H9 (cell line): ENCODE measurements around the gene DPP8. TPM values are rescaled to one million over a fixed set of nuclear protein-coding genes. Genes with fewer than 3 reads are reported as not detected.

Experiments used
- DNase-seq: peaks from one replicate; pipeline ENCODE4 v3.0.0-alpha.2; 2017
- H2AFZ ChIP-seq: one replicate; pipeline ENCODE4 v1.6.1; 2013; ENCODE audit warnings: mild to moderate bottlenecking, low read length, control low read depth, moderate library complexity
- H2AK5ac ChIP-seq: 2 replicates; pipeline ENCODE4 v1.6.1; 2013; ENCODE audit warnings: low read length, control low read depth, mixed read lengths; ENCODE audit not compliant: insufficient read length
- H2BK120ac ChIP-seq: one replicate; pipeline ENCODE4 v1.6.1; 2013; ENCODE audit warnings: low read depth, mild to moderate bottlenecking, low read length, control low read depth, inconsistent platforms; ENCODE audit not compliant: poor library complexity, severe bottlenecking
- H2BK12ac ChIP-seq: 2 replicates; pipeline ENCODE4 v1.6.1; 2013; ENCODE audit warnings: low read length, control low read depth, mixed read lengths, low read depth; ENCODE audit not compliant: insufficient read length
- H2BK15ac ChIP-seq: 2 replicates; pipeline ENCODE4 v1.6.1; 2013; ENCODE audit warnings: low read depth, low read length, control low read depth
- H2BK20ac ChIP-seq: one replicate; pipeline ENCODE4 v1.6.1; 2013; ENCODE audit warnings: low read depth, mild to moderate bottlenecking, low read length, control low read depth, inconsistent platforms; ENCODE audit not compliant: poor library complexity, severe bottlenecking
- H2BK5ac ChIP-seq: 2 replicates; pipeline ENCODE4 v1.6.1; 2013; ENCODE audit warnings: low read length, control low read depth, mixed read lengths; ENCODE audit not compliant: insufficient read length
- H3K14ac ChIP-seq: 2 replicates; pipeline ENCODE4 v1.6.1; 2013; ENCODE audit warnings: low read length, control low read depth; ENCODE audit not compliant: insufficient read depth
- H3K18ac ChIP-seq: 2 replicates; pipeline ENCODE4 v1.6.1; 2013; ENCODE audit warnings: low read depth, mild to moderate bottlenecking, mixed read lengths, low read length, control low read depth; ENCODE audit not compliant: insufficient read length
- H3K23ac ChIP-seq: 2 replicates; pipeline ENCODE4 v1.6.1; 2013; ENCODE audit warnings: low read length, control low read depth, mixed read lengths, low read depth; ENCODE audit not compliant: insufficient read length
- H3K23me2 ChIP-seq: 2 replicates; pipeline ENCODE4 v1.6.1; 2013; ENCODE audit warnings: low read depth, mild to moderate bottlenecking, mixed read lengths, low read length, control low read depth; ENCODE audit not compliant: insufficient read length, poor library complexity, severe bottlenecking
- H3K27ac ChIP-seq: 2 replicates; pipeline ENCODE4 v1.5.1; 2013; ENCODE audit warnings: low read length, control low read depth, mixed read lengths, low read depth; ENCODE audit not compliant: insufficient read length
- H3K27me3 ChIP-seq: 2 replicates; pipeline ENCODE4 v1.6.1; 2013; ENCODE audit warnings: low read length, control low read depth, inconsistent platforms; ENCODE audit not compliant: insufficient read depth
- H3K4ac ChIP-seq: 2 replicates; pipeline ENCODE4 v1.6.1; 2013; ENCODE audit warnings: low read depth, mild to moderate bottlenecking, control low read depth, inconsistent platforms, low read length, moderate library complexity
- H3K4me1 ChIP-seq: 2 replicates; pipeline ENCODE4 v1.6.1; 2013; ENCODE audit warnings: low read length, control low read depth, inconsistent platforms; ENCODE audit not compliant: insufficient read depth
- H3K4me2 ChIP-seq: 2 replicates; pipeline ENCODE4 v1.6.1; 2013; ENCODE audit warnings: low read length, control low read depth, mixed read lengths; ENCODE audit not compliant: insufficient read length, insufficient read depth
- H3K56ac ChIP-seq: 2 replicates; pipeline ENCODE4 v1.6.1; 2013; ENCODE audit warnings: low read depth, mild to moderate bottlenecking, mixed read lengths, low read length, control low read depth; ENCODE audit not compliant: insufficient read length
- H3K79me1 ChIP-seq: 2 replicates; pipeline ENCODE4 v1.6.1; 2013; ENCODE audit warnings: low read depth, mild to moderate bottlenecking, moderate library complexity, low read length, control low read depth, inconsistent platforms; ENCODE audit not compliant: insufficient read depth, poor library complexity, severe bottlenecking
- H3K79me2 ChIP-seq: 2 replicates; pipeline ENCODE4 v1.6.1; 2013; ENCODE audit warnings: low read length, control low read depth, inconsistent platforms; ENCODE audit not compliant: insufficient read depth
- H3K9ac ChIP-seq: 2 replicates; pipeline ENCODE4 v1.6.1; 2013; ENCODE audit warnings: low read length, control low read depth, mixed read lengths; ENCODE audit not compliant: insufficient read length; ENCODE audit errors: extremely low read depth
- H3K9me3 ChIP-seq: one replicate; pipeline ENCODE4 v1.6.1; 2013; ENCODE audit warnings: low read depth, low read length, inconsistent platforms; ENCODE audit not compliant: control insufficient read depth
- H3T11ph ChIP-seq: one replicate; pipeline ENCODE4 v1.6.1; 2013; ENCODE audit warnings: mild to moderate bottlenecking, low read length, control low read depth, inconsistent platforms
- H4K20me1 ChIP-seq: one replicate; pipeline ENCODE4 v1.6.1; 2013; ENCODE audit not compliant: control insufficient read depth, insufficient read length, insufficient read depth
- H4K5ac ChIP-seq: 2 replicates; pipeline ENCODE4 v1.6.1; 2013; ENCODE audit warnings: low read depth, mild to moderate bottlenecking, mixed read lengths, low read length, control low read depth; ENCODE audit not compliant: insufficient read length
- H4K8ac ChIP-seq: replicated peaks from 2 replicates; pipeline ENCODE4 v1.6.1; 2013; ENCODE audit warnings: low read length, control low read depth, mixed read lengths, low read depth; ENCODE audit not compliant: insufficient read length
- H4K91ac ChIP-seq: 2 replicates; pipeline ENCODE4 v1.6.1; 2013; ENCODE audit warnings: low read depth, mild to moderate bottlenecking, moderate library complexity, mixed read lengths, low read length, control low read depth; ENCODE audit not compliant: insufficient read length
- H3K27ac Mint-ChIP-seq, 3 experiments: 2 replicates in 2 of 3; 3 replicates in 1 of 3; pipeline ENCODE4 v1.8.0; 2020 to 2021; ENCODE audit warnings: mixed read lengths in 3 of 3, mild to moderate bottlenecking in 1 of 3, moderate library complexity in 1 of 3
- H3K27me3 Mint-ChIP-seq: 2 replicates; pipeline ENCODE4 v1.8.0; 2021; ENCODE audit warnings: low read depth, mild to moderate bottlenecking, moderate library complexity, mixed read lengths
- H3K36me3 Mint-ChIP-seq, 3 experiments: 2 replicates in 2 of 3; 3 replicates in 1 of 3; pipeline ENCODE4 v1.8.0; 2020 to 2021; ENCODE audit warnings: low read depth in 3 of 3, mixed read lengths in 3 of 3; ENCODE audit not compliant: insufficient read depth in 1 of 3
- H3K4me1 Mint-ChIP-seq, 2 experiments: 2 replicates each; pipeline ENCODE4 v1.8.0; 2020; ENCODE audit warnings: mixed read lengths in 2 of 2
- H3K4me3 Mint-ChIP-seq, 2 experiments: 2 replicates in 1 of 2; 3 replicates in 1 of 2; pipeline ENCODE4 v1.8.0; 2020 to 2021; ENCODE audit warnings: mild to moderate bottlenecking in 2 of 2, mixed read lengths in 2 of 2, moderate library complexity in 1 of 2
- H3K9me3 Mint-ChIP-seq, 2 experiments: 2 replicates in 1 of 2; 3 replicates in 1 of 2; pipeline ENCODE4 v1.8.0; 2020; ENCODE audit warnings: mild to moderate bottlenecking in 2 of 2, mixed read lengths in 2 of 2, moderate library complexity in 1 of 2
- CTCF ChIP-seq: fragments of 200-600 bp; sonication (generic); conservative IDR thresholded peaks from 3 replicates; pipeline ENCODE4 v1.8.0; 2021; ENCODE audit warnings: antibody characterized with exemption, mild to moderate bottlenecking
- WGBS: extraction: QIAGEN DNeasy Blood & Tissue Kit; methylation state at CpG from one replicate; pipeline ENCODE4 v1.1.7; 2013; ENCODE audit warnings: missing lambda C conversion rate, low lambda C conversion rate, mixed read lengths; ENCODE audit not compliant: insufficient read length; ENCODE audit errors: extremely low coverage; 5-methylcytosine and 5-hydroxymethylcytosine counted together
- total RNA-seq: library from RNA; stranded (reverse); gene quantifications from 2 replicates; pipeline ENCODE4 v1.2.1, GENCODE V29; 2021

Gene DPP8
- total RNA-seq, 1 experiment from 2014 or later: 26.6 TPM

GRCh38 chr15:65396283-65396964 is 121.1 kb downstream of the DPP8 start:
- Histone ChIP-seq H3K9me3 (no peaks in the 10 kb centered on the region), H3K27me3 (peaks cover 18% of the 10 kb centered on the region; the same call in 1 of the 2 replicates), H2AK5ac (no peak overlapping the region), H4K20me1 (no peaks in the 10 kb centered on the region), H3K4ac (no peak overlapping the region), H2BK20ac (no peak overlapping the region), H4K91ac (no peak overlapping the region), H3K27ac (no peak overlapping the region), H4K5ac (no peak overlapping the region), H3K4me1 (peaks cover 3% of the 10 kb centered on the region; the same call in 1 of the 2 replicates), H3K14ac (peak overlapping the region; percentile 33; the same call in 1 of the 2 replicates), H3K18ac (peak overlapping the region; percentile 14), H2BK15ac (no peak overlapping the region), H3K56ac (no peak overlapping the region), H3K23me2 (peaks cover 11% of the 10 kb centered on the region), H2BK5ac (no peak overlapping the region), H2BK12ac (no peak overlapping the region), H3K4me2 (peak overlapping the region; percentile 76), H2AFZ (no peak overlapping the region), H3K23ac (no peak overlapping the region), H3K9ac (peak overlapping the region; percentile 11), H3K79me2 (no peaks in the 10 kb centered on the region), H4K8ac (no peak overlapping the region), H2BK120ac (no peak overlapping the region), H3K79me1 (no peaks in the 10 kb centered on the region), H3T11ph (no peak overlapping the region)
- H3K4me3 Mint-ChIP-seq: peak overlapping the region in 1 of 2 experiments; percentile 56; a peak in 2 of 5 replicates
- no peak for TF ChIP-seq CTCF
- H3K4me1 Mint-ChIP-seq: peaks cover 9 to 30% of the 10 kb centered on the region in 2 experiments
- H3K27me3 Mint-ChIP-seq: peaks cover 12% of the 10 kb centered on the region
- WGBS: no CpG with 5 or more reads among the region's 34 CpGs
- no peak overlapping the region; a peak in 1 of 7 replicates for H3K27ac Mint-ChIP-seq
- no peaks in the 10 kb centered on the region for H3K9me3 Mint-ChIP-seq
- no peak for DNase-seq
- H3K36me3 Mint-ChIP-seq: peaks cover 22 to 41% (median 29%) of the 10 kb centered on the region in 3 experiments; a peak in 6 of 7 replicates
